ENCODE results near the gene JCAD.

JCAD gene

DNA sequence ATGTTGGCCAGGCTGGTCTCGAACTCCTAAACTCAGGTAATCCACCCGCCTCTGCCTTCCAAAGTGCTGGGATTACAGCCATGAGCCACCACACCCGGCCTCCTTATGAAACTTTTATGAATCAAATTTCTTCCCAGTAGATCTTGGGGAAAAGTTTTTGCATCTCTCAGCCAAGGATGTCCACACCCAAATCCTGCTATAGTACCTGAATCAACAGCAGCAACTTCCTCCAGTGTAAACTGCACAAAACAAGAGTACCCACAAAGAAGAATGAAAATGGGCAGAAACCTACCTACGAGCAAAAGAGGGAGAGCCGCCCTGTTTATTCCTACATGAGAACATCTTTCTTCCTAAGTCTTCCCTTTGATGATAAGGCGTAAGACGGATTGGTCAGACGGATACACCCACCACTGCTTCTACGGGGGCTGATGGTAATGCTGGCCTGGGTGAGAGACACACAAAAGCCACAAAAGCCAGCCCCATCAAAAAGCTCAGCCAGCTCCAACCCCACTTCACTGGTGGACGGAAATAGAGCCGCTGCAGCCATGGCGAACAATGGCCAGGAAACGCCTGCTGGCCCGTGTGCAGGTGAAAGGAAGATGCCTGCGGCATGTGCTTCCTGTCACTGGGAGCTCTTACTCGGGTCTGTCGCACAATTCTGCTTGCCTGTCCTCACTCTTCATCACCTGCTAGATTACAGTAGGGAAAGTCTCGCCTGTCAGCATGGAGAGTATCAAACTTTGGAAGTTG, 10.4 kb downstream of the JCAD start:
- TF ChIP-seq SPI1 (IDR thresholded peaks at IDR 0.05; ENCODE audit: borderline replicate concordance, low read depth) (no peak), GABPA (IDR thresholded peaks at IDR 0.05; ENCODE audit: low read depth) (no peak), REST (IDR thresholded peaks at IDR 0.05; ENCODE audit: insufficient replicate concordance, low read depth) (no peak), POLR2AphosphoS5 (IDR thresholded peaks at IDR 0.05; ENCODE audit: low read depth) (no peak)
- TF ChIP-seq, protein P1, sequence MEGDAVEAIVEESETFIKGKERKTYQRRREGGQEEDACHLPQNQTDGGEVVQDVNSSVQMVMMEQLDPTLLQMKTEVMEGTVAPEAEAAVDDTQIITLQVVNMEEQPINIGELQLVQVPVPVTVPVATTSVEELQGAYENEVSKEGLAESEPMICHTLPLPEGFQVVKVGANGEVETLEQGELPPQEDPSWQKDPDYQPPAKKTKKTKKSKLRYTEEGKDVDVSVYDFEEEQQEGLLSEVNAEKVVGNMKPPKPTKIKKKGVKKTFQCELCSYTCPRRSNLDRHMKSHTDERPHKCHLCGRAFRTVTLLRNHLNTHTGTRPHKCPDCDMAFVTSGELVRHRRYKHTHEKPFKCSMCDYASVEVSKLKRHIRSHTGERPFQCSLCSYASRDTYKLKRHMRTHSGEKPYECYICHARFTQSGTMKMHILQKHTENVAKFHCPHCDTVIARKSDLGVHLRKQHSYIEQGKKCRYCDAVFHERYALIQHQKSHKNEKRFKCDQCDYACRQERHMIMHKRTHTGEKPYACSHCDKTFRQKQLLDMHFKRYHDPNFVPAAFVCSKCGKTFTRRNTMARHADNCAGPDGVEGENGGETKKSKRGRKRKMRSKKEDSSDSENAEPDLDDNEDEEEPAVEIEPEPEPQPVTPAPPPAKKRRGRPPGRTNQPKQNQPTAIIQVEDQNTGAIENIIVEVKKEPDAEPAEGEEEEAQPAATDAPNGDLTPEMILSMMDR (IDR thresholded peaks at IDR 0.05; ENCODE audit: insufficient read depth, low read length) = no peak
- H3K27me3 ChIP-seq (ENCODE audit: insufficient read depth, poor library complexity, severe bottlenecking) = peaks cover 4% of the 10 kb centered on the region
- DNase-seq (ENCODE audit: low read depth in 1 of 2, low spot score in 1 of 2) = no peak
- H3K4me3 ChIP-seq (replicated peaks; ENCODE audit: insufficient read depth, low read length) = no peak overlapping the region
- H3K27ac ChIP-seq (replicated peaks) = no peak overlapping the region

DNA sequence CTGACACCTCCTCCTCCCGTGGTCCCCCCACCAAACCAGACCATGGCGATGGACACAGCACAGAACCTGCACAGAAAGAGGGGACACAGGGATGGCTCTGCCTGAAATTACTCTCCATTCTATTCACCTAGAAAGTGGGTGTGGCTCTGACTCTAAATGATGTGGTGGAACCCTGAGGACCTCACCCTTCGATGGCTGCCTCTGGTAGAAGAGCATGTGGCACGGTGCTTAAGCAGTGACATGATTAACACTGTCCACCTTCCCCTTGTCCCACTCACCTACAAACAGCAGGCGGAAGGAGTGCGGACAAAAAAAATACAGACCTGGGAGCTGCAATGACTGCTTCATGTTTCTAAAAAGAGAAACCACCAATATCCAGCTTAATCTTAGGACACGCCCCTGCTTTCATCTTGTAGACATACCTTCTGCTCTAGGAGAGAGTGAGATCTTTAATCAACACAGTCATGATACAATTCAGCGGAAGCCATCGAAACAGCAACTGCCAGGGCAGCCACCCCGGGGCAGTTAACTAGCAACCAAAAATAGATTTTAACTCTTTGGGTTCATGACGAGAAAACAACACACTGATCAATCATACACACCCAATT, 11.4 kb downstream of the JCAD start:
- peaks cover 4% of the 10 kb centered on the region for H3K27me3 ChIP-seq (ENCODE audit: insufficient read depth, poor library complexity, severe bottlenecking)
- TF ChIP-seq REST (IDR thresholded peaks at IDR 0.05; ENCODE audit: insufficient replicate concordance, low read depth) = no peak
- TF ChIP-seq SPI1 (IDR thresholded peaks at IDR 0.05; ENCODE audit: borderline replicate concordance, low read depth) = no peak
- TF ChIP-seq, protein P1 (IDR thresholded peaks at IDR 0.05; ENCODE audit: insufficient read depth, low read length) = no peak
- no peak for TF ChIP-seq GABPA (IDR thresholded peaks at IDR 0.05; ENCODE audit: low read depth)
- no peak for TF ChIP-seq POLR2AphosphoS5 (IDR thresholded peaks at IDR 0.05; ENCODE audit: low read depth)
- DNase-seq (ENCODE audit: low read depth in 1 of 2, low spot score in 1 of 2) = no peak
- H3K27ac ChIP-seq (replicated peaks) = no peak overlapping the region
- H3K4me3 ChIP-seq (replicated peaks; ENCODE audit: insufficient read depth, low read length) = no peak overlapping the region

GRCh38 chr10:30047430-30047829, 12.0 kb downstream of the JCAD start:
- DNase-seq (ENCODE audit: low read depth in 1 of 2, low spot score in 1 of 2) = no peak
- no peak for TF ChIP-seq GABPA (IDR thresholded peaks at IDR 0.05; ENCODE audit: low read depth)
- no peak for TF ChIP-seq SPI1 (IDR thresholded peaks at IDR 0.05; ENCODE audit: borderline replicate concordance, low read depth)
- no peak for TF ChIP-seq REST (IDR thresholded peaks at IDR 0.05; ENCODE audit: insufficient replicate concordance, low read depth)
- TF ChIP-seq POLR2AphosphoS5 (IDR thresholded peaks at IDR 0.05; ENCODE audit: low read depth) = no peak
- TF ChIP-seq, protein P1 (IDR thresholded peaks at IDR 0.05; ENCODE audit: insufficient read depth, low read length) = no peak
- Histone ChIP-seq H3K27ac (replicated peaks) (no peak overlapping the region), H3K27me3 (ENCODE audit: insufficient read depth, poor library complexity, severe bottlenecking) (peaks cover 4% of the 10 kb centered on the region), H3K4me3 (replicated peaks; ENCODE audit: insufficient read depth, low read length) (no peak overlapping the region)
